MM.1S (cell line): ENCODE results near the gene ATF3.

ENCODE experiments used
- DNase-seq: peaks from one replicate; pipeline ENCODE4 v3.0.0-alpha.2; 2015
- H2AFZ ChIP-seq: fragments of 300-600 bp; sonication (generic); 2 replicates; pipeline ENCODE4 v1.6.0; 2016; ENCODE audit warnings: antibody characterized with exemption, low read length
- H3F3A ChIP-seq: fragments of 300-600 bp; sonication (generic); 2 replicates; pipeline ENCODE4 v1.6.1; 2016; ENCODE audit warnings: mild to moderate bottlenecking, antibody characterized with exemption, low read length, moderate library complexity, mixed read lengths; ENCODE audit not compliant: insufficient read depth
- H3K27ac ChIP-seq: fragments of 300-600 bp; sonication (generic); 2 replicates; pipeline ENCODE4 v1.5.1; 2016; ENCODE audit warnings: mild to moderate bottlenecking, low read length
- H3K27me3 ChIP-seq: fragments of 300-600 bp; sonication (generic); replicated peaks from 2 replicates; pipeline ENCODE4 v1.6.0; 2016; ENCODE audit warnings: low read length; ENCODE audit not compliant: insufficient read depth
- H3K36me3 ChIP-seq: fragments of 300-600 bp; sonication (generic); replicated peaks from 2 replicates; pipeline ENCODE4 v1.6.1; 2016; ENCODE audit warnings: mild to moderate bottlenecking, low read length, mixed read lengths; ENCODE audit not compliant: insufficient read depth
- H3K4me1 ChIP-seq: fragments of 300-600 bp; sonication (generic); 2 replicates; pipeline ENCODE4 v1.6.1; 2016; ENCODE audit warnings: low read length, mixed read lengths
- H3K4me2 ChIP-seq: fragments of 300-600 bp; sonication (generic); 2 replicates; pipeline ENCODE4 v1.6.0; 2016; ENCODE audit warnings: low read depth, low read length
- H3K4me3 ChIP-seq: fragments of 300-600 bp; sonication (generic); 2 replicates; pipeline ENCODE4 v1.5.1; 2016; ENCODE audit warnings: low read length, mixed read lengths
- H3K79me2 ChIP-seq: fragments of 300-600 bp; sonication (generic); 2 replicates; pipeline ENCODE4 v1.6.1; 2016; ENCODE audit warnings: mixed run types, low read length, mixed read lengths
- H3K9ac ChIP-seq: fragments of 300-600 bp; sonication (generic); 2 replicates; pipeline ENCODE4 v1.6.1; 2016; ENCODE audit warnings: low read length, mixed read lengths
- H3K9me2 ChIP-seq: fragments of 300-600 bp; sonication (generic); replicated peaks from 2 replicates; pipeline ENCODE4 v1.6.1; 2016; ENCODE audit warnings: mild to moderate bottlenecking, low read length, mixed read lengths; ENCODE audit not compliant: insufficient read depth
- H3K9me3 ChIP-seq: fragments of 300-600 bp; sonication (generic); replicated peaks from 2 replicates; pipeline ENCODE4 v1.6.1; 2016; ENCODE audit warnings: mild to moderate bottlenecking, low read length, mixed read lengths; ENCODE audit not compliant: insufficient read depth
- H4K20me1 ChIP-seq: fragments of 300-600 bp; sonication (generic); 2 replicates; pipeline ENCODE4 v1.6.1; 2016; ENCODE audit warnings: mild to moderate bottlenecking, low read length, moderate library complexity, mixed read lengths; ENCODE audit not compliant: insufficient read depth
- CTCF ChIP-seq: fragments of 300-600 bp; sonication (generic); IDR thresholded peaks from 2 replicates; pipeline ENCODE4 v1.5.1; 2016; ENCODE audit warnings: antibody characterized with exemption, low read length, mixed read lengths
- EZH2 ChIP-seq: fragments of 300-600 bp; sonication (generic); optimal IDR thresholded peaks from 2 replicates; pipeline ENCODE3; 2017; ENCODE audit warnings: low read depth, mild to moderate bottlenecking, antibody characterized with exemption, low read length, mixed read lengths
- EZH2phosphoT487 ChIP-seq: fragments of 300-600 bp; sonication (generic); IDR thresholded peaks from 2 replicates; pipeline ENCODE4 v1.6.1; 2018; ENCODE audit warnings: antibody characterized with exemption, low read length

ATF3 gene

DNA sequence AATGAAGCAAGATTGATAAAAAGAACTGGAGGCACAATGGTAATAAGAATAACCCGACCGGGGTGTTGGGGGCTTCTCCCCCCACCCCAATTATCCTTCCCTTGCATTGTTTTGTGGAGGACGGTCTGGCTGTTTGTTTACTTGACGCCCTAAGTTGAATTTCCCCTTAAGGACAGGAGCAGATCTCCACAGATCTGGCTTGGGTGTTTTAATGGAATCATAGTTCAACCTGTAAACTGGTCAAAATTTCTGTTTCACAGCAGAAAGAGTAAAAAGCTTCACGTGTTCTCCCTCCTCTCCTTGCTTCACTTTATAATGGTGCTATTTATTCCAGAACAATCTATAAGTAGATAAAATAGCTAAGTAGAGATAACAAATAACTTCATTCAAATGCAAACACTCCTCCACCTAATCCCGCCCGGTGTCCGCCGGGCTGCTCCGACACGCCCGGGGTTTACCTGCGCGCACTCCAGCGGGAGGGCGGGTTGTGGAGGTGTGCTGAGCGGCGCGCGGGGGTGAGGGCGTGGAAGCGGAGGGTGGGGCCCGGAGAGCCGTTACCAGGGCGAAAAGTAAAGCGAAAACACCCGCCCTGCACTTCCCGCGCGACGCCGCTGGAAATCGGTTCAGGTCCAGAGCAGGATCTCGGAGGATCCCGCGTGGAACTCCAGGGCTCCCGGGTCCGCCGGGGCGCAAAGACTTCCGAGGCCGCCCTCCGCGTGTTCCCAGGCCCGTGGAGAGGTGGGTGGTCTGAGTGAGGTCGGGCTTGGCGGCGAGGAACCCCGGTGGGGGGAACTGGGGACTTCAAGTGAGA lies 2.0 kb upstream of the ATF3 start:
- peak overlapping the region; percentile 82 for H3K4me3 ChIP-seq
- H3K9me2 ChIP-seq: no peaks in the 10 kb centered on the region
- H3F3A ChIP-seq: peaks cover 29% of the 10 kb centered on the region
- peaks cover 23% of the 10 kb centered on the region for H3K4me1 ChIP-seq
- H4K20me1 ChIP-seq: no peaks in the 10 kb centered on the region
- peak overlapping the region; percentile 98 for H3K9ac ChIP-seq
- peak; percentile 74 for DNase-seq
- peak overlapping the region; percentile 96 for H3K27ac ChIP-seq
- peak overlapping the region; percentile 47; the same call in 1 of the 2 replicates for H2AFZ ChIP-seq
- H3K79me2 ChIP-seq: peaks cover 24% of the 10 kb centered on the region
- TF ChIP-seq EZH2phosphoT487: no peak
- no peak for TF ChIP-seq CTCF
- no peak for TF ChIP-seq EZH2
- H3K27me3 ChIP-seq: peaks cover 17% of the 10 kb centered on the region
- no peaks in the 10 kb centered on the region for H3K9me3 ChIP-seq
- no peaks in the 10 kb centered on the region for H3K36me3 ChIP-seq
- H3K4me2 ChIP-seq: peak overlapping the region; percentile 98

DNA sequence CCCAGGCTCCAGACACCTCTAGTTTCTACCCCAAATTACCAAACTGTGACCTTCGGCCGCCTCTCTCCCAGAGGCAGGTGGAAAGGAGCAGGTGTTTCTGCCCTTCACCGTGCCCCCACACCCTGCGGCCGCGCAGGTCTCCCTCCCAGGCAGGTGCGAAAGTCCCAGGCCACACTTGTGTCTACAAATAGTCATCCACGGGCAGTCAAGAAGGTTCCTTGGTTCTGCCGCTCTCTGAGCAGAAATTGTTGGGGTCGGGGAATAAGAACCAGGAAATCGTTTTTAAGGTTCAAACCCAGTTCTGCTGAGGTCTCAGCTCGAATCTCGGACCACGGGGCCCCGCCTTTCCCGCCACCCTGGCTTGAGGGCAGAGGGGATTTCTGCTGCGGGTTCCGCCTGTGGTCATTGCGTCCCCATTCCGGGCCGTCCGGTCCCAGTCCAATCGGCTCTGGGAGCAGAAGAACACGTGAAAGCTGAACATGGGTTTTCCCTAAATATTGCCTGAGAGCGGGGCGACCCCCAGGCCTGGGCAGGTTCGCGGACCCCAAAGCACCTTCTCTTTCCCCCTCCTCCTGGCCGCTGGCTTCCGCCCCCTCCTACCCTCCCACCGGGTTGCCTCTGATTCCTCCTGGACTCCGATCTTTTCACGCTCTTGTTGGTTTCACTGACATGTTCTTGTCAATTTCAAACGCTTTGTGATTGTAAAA lies 1.2 kb upstream of the ATF3 start:
- H3K9ac ChIP-seq: peak overlapping the region; percentile 98
- H3K4me3 ChIP-seq: peak overlapping the region; percentile 82
- no peaks in the 10 kb centered on the region for H3K36me3 ChIP-seq
- H3K9me3 ChIP-seq: no peaks in the 10 kb centered on the region
- peaks cover 29% of the 10 kb centered on the region for H3F3A ChIP-seq
- no peaks in the 10 kb centered on the region for H3K9me2 ChIP-seq
- peak overlapping the region; percentile 96 for H3K27ac ChIP-seq
- H4K20me1 ChIP-seq: no peaks in the 10 kb centered on the region
- H3K4me1 ChIP-seq: peaks cover 24% of the 10 kb centered on the region
- peak overlapping the region; percentile 98 for H3K4me2 ChIP-seq
- peaks cover 17% of the 10 kb centered on the region for H3K27me3 ChIP-seq
- peak; percentile 82 for DNase-seq
- peaks cover 31% of the 10 kb centered on the region for H3K79me2 ChIP-seq
- peak overlapping the region; percentile 47; the same call in 1 of the 2 replicates for H2AFZ ChIP-seq
- TF ChIP-seq CTCF (no peak), EZH2 (no peak), EZH2phosphoT487 (no peak)

DNA sequence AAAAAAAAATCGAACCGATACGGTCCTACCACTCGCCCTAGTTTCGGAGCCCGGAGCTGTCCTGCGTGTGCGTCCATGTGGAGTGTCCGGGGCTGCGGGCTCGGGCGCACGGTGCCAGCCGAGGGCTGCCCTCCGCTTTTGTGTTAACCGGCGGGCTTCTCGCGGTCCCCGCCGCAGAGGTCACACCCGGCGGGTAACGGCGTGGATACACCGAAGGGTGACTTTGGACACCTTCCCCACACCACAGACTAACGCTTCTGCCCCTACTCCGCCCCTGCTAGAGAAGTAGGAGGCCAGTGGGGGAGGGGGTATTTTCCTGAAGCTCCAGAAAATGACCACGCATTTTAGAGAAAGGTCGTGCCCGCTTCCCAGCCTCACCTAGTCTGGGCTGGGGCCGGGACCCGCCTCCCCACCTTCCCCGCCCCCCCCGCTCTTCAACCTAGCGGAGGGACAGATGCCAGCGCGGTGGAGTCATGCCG lies 609 bp upstream of the ATF3 start:
- H3K27me3 ChIP-seq: peaks cover 17% of the 10 kb centered on the region
- H3K9me2 ChIP-seq: no peaks in the 10 kb centered on the region
- no peak for DNase-seq
- H3K9me3 ChIP-seq: no peaks in the 10 kb centered on the region
- peak overlapping the region; percentile 98 for H3K4me2 ChIP-seq
- H3K27ac ChIP-seq: peak overlapping the region; percentile 96
- TF ChIP-seq EZH2 (no peak), CTCF (no peak), EZH2phosphoT487 (no peak)
- H3F3A ChIP-seq: peaks cover 29% of the 10 kb centered on the region
- peak overlapping the region; percentile 47; the same call in 1 of the 2 replicates for H2AFZ ChIP-seq
- peak overlapping the region; percentile 82 for H3K4me3 ChIP-seq
- peak overlapping the region; percentile 98 for H3K9ac ChIP-seq
- H3K79me2 ChIP-seq: peaks cover 37% of the 10 kb centered on the region
- H3K36me3 ChIP-seq: no peaks in the 10 kb centered on the region
- H4K20me1 ChIP-seq: no peaks in the 10 kb centered on the region
- H3K4me1 ChIP-seq: peaks cover 27% of the 10 kb centered on the region
